A549 treated with AZD9567 at 1 μM for 4 hours (cell line): ENCODE measurements around the gene AGTR2. TPM values are rescaled to one million over a fixed set of nuclear protein-coding genes. Genes with fewer than 3 reads are reported as not detected.

ENCODE experiments used
- total RNA-seq: library from RNA; stranded (reverse); fragments of 200-300 nt; extraction: Qiagen RNA extraction; gene quantifications from 5 replicates; pipeline ENCODE4 v1.2.3, GENCODE V29; 2022; ENCODE audit not compliant: insufficient read depth

Gene AGTR2
- not detected in 5 replicates for total RNA-seq

GRCh38 chrX:116170511-116170910, at the start of gene AGTR2:
Gene AGTR2 (plus strand): TSS chrX:116170744. CDS start chrX:116172281, 1,537 bp downstream.

